Measurements from ENCODE around the gene ALK.

The ALK gene

GRCh38 chr2:29347774-29348461 is 573.5 kb downstream of the ALK start:
- DNase-seq: no peak

GRCh38 chr2:29345236-29345635 is 576.1 kb downstream of the ALK start:
- DNase-seq: no peak

- DNase-seq: no peak
Measured at GRCh38 chr2:29343830-29344229, 577.6 kb downstream of the ALK start.

GRCh38 chr2:29336341-29337241 is 584.8 kb downstream of the ALK start:
- no peak for DNase-seq

- DNase-seq: no peak
Measured at GRCh38 chr2:29335396-29335795, 586.0 kb downstream of the ALK start.

GRCh38 chr2:29334706-29335105 is 586.7 kb downstream of the ALK start:
- no peak for DNase-seq

- DNase-seq: no peak
Measured at GRCh38 chr2:29332540-29332939, 588.8 kb downstream of the ALK start.

- no peak for DNase-seq
Measured at GRCh38 chr2:29329899-29330298, 591.5 kb downstream of the ALK start.

- DNase-seq: no peak
Measured at GRCh38 chr2:29326926-29327325, 594.5 kb downstream of the ALK start.

GRCh38 chr2:29325544-29325943 is 595.8 kb downstream of the ALK start:
- no peak for DNase-seq

GRCh38 chr2:29323961-29324360 is 597.4 kb downstream of the ALK start:
- no peak for DNase-seq

GRCh38 chr2:29323301-29323700 is 598.1 kb downstream of the ALK start:
- no peak for DNase-seq

- DNase-seq: no peak
Measured at GRCh38 chr2:29322011-29322410, 599.4 kb downstream of the ALK start.

- no peak for DNase-seq
Measured at GRCh38 chr2:29317801-29318485, 603.4 kb downstream of the ALK start.

- DNase-seq: peak; percentile 6
Measured at GRCh38 chr2:29317077-29317517, 604.3 kb downstream of the ALK start.

- DNase-seq: peak; percentile 52
Measured at GRCh38 chr2:29314816-29315571, 606.4 kb downstream of the ALK start.

- no peak for DNase-seq
Measured at GRCh38 chr2:29311458-29311857, 609.9 kb downstream of the ALK start.

GRCh38 chr2:29310650-29311348 is 610.6 kb downstream of the ALK start:
- no peak for DNase-seq

- peak; percentile 59 for DNase-seq
Measured at GRCh38 chr2:29309090-29310029, 612.0 kb downstream of the ALK start.

GRCh38 chr2:29308366-29308765 is 613.0 kb downstream of the ALK start:
- no peak for DNase-seq

- DNase-seq: no peak
Measured at GRCh38 chr2:29307519-29307918, 613.9 kb downstream of the ALK start.
